ENCODE measurements around the gene IQGAP2. TPM values are rescaled to one million over a fixed set of nuclear protein-coding genes. Genes with fewer than 3 reads are reported as not detected.
"Not testable (repeated sequence)": the region's sequence is repeated elsewhere in the genome, so short reads cannot be mapped to it uniquely, and the experiment has no call there.

IQGAP2 gene
- total RNA-seq = 2.4 and 2.7 TPM in 2 replicates

- peak; percentile 73 for DNase-seq
Observed at GRCh38 chr5:76402886-76403765, at the start of gene IQGAP2. TSS of gene IQGAP2 (plus strand) at chr5:76403285. CDS start at chr5:76403546, 261 bp downstream.

- DNase-seq = no peak
Observed at GRCh38 chr5:76356887-76357286, 46.2 kb upstream of the IQGAP2 start.

GRCh38 chr5:76363352-76364225, 39.5 kb upstream of the IQGAP2 start:
- DNase-seq = no peak

- no peak for DNase-seq
Observed at GRCh38 chr5:76364226-76364589, 38.9 kb upstream of the IQGAP2 start.

GRCh38 chr5:76365561-76365960, 37.5 kb upstream of the IQGAP2 start:
- no peak for DNase-seq

GRCh38 chr5:76366596-76366995, 36.5 kb upstream of the IQGAP2 start:
- DNase-seq = no peak

GRCh38 chr5:76367623-76368371, 35.3 kb upstream of the IQGAP2 start:
- DNase-seq = no peak

- no peak for DNase-seq
Observed at GRCh38 chr5:76368941-76369340, 34.1 kb upstream of the IQGAP2 start.

- DNase-seq = not testable (repeated sequence)
Observed at GRCh38 chr5:76369668-76370067, 33.4 kb upstream of the IQGAP2 start.

GRCh38 chr5:76371960-76372322, 31.1 kb upstream of the IQGAP2 start:
- DNase-seq = no peak

GRCh38 chr5:76372323-76373054, 30.6 kb upstream of the IQGAP2 start:
- peak; percentile 38 for DNase-seq

GRCh38 chr5:76376148-76376865, 26.8 kb upstream of the IQGAP2 start:
- no peak for DNase-seq

GRCh38 chr5:76376866-76377230, 26.2 kb upstream of the IQGAP2 start:
- DNase-seq = no peak

- no peak for DNase-seq
Observed at GRCh38 chr5:76378355-76378754, 24.7 kb upstream of the IQGAP2 start.

GRCh38 chr5:76379316-76379715, 23.8 kb upstream of the IQGAP2 start:
- DNase-seq = no peak

- no peak for DNase-seq
Observed at GRCh38 chr5:76379855-76380254, 23.2 kb upstream of the IQGAP2 start.

GRCh38 chr5:76380346-76381066, 22.6 kb upstream of the IQGAP2 start:
- no peak for DNase-seq

- DNase-seq = no peak
Observed at GRCh38 chr5:76383126-76383832, 19.8 kb upstream of the IQGAP2 start.

GRCh38 chr5:76384189-76384588, 18.9 kb upstream of the IQGAP2 start:
- DNase-seq = no peak

GRCh38 chr5:76384705-76385104, 18.4 kb upstream of the IQGAP2 start:
- DNase-seq = no peak

Measured in dermis blood vessel endothelial cell (primary cell).